ENCODE measurements around the gene ESYT2. TPM values are rescaled to one million over a fixed set of nuclear protein-coding genes. Genes with fewer than 3 reads are reported as not detected.
A peak's percentile ranks its signal among the peaks of the same experiment; 100 is the strongest.

Gene ESYT2
- total RNA-seq, 2 donors from 2014 or later: 60.0 to 75.9 TPM

DNA sequence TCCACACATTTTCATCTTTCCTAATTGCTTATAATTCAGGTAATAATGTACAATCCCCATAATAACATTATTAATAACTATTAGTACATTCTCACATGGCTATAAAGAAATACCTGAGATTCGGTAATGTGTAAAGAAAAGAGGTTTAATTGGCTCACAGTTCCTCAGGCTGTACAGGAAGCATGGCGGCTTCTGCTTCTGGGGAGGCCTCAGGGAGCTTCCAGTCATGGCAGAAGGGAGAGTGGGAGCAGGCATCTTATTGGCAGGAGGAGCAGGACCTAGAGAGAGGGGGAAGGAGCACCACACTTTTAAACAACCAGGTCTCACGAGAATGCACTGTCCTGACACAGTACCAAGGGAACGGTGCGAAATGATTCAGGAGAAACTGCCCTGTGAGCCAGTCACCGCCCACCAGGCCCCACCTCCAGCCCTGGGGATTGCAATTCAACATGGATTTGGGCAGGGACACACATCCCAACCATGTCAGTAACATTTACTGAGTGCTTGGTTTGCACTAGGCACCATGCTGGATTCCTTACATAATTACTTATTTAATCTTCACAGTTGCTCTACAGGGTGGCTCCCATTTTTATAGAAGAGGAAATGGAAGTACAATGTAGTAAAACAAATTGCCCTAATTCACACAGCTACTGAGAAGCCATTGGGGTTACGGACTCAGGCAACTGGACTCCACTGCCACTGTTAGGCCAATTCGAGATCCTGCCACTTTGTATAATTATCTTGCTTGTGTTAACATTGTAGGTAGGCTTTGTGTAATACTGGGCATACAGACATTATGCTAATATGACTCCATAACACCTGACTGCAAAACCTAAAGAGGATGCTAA lies 8.7 kb upstream of the ESYT2 start:
- Histone ChIP-seq H3K36me3 (no peaks in the 10 kb centered on the region), H3K4me1 (no peaks in the 10 kb centered on the region), H3K9me3 (no peaks in the 10 kb centered on the region), H3K27me3 (no peaks in the 10 kb centered on the region), H3K4me3 (no peak overlapping the region), H3K27ac (no peak overlapping the region)
- no peak for TF ChIP-seq CTCF (IDR thresholded peaks at IDR 0.05)
- DNase-seq (ENCODE audit: low spot score): no peak

DNA sequence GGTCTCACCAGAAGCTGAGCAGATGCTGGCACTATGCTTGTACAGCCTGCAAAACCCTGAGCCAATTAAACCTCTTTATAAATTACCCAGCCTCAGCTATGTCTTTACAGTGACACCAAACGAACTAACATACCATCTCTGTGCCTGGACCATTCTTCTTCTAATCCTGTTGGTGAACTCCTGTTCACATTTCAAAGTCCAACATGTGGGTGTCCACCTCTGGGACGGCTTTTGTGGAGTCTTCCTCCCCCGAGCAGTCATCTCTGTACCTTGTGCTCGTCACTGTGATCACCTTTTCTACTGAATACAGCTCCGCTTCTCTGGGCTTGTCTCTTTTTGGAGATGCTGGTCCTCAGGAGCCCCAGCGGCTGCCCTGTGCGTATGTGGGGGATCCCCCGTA lies 7.4 kb upstream of the ESYT2 start:
- Histone ChIP-seq H3K27me3 (no peaks in the 10 kb centered on the region), H3K36me3 (no peaks in the 10 kb centered on the region), H3K4me3 (no peak overlapping the region), H3K4me1 (no peaks in the 10 kb centered on the region), H3K9me3 (no peaks in the 10 kb centered on the region), H3K27ac (no peak overlapping the region)
- DNase-seq (ENCODE audit: low spot score): no peak
- TF ChIP-seq CTCF (IDR thresholded peaks at IDR 0.05): no peak

DNA sequence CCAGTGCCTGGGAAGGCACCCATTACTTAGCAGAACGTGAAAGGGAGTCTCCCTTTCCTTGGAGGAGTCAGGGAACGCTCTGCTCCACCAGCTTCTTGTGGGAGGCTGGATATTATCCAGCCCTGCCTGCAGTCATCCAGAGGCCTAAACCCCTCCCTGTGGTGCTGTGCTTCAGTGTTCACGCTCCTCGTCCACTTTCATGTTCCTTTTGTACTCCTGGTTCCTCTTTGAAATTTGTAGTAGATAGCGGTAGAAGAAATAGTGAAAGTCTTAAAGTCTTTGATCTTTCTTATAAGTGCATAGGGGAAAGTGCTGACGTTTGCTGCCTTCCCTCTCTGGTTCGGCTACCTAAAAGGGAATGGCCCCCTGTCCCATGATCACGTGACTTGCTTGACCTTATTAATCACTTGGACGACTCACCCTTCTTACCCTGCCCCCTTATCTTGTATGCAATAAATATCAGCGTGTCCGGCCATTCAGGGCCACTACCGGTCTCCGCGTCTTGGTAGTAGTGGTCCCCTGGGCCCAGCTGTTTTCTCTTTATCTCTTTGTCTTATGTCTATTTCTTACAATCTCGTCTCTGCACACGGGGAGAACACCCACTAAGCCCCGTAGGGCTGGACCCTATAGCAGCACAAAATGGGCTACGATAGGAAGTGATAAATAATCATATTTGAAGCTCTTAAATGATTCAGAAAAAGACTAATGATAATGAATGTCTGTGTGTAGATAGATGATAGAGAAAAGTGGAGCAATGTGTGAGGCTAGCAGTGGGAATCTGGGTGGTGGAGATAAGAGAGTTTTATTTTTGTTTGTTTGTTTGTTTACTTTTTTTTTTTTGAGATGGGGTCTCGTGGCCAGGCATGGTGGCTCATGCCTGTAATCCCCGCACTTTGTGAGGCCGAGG lies 5.8 kb upstream of the ESYT2 start:
- DNase-seq (ENCODE audit: low spot score): no peak
- H3K4me3 ChIP-seq: no peak overlapping the region
- H3K9me3 ChIP-seq: no peaks in the 10 kb centered on the region
- no peak for TF ChIP-seq CTCF (IDR thresholded peaks at IDR 0.05)
- H3K27me3 ChIP-seq: no peaks in the 10 kb centered on the region
- H3K4me1 ChIP-seq: peaks cover 0 to 8% of the 10 kb centered on the region in 2 donors
- no peaks in the 10 kb centered on the region for H3K36me3 ChIP-seq
- H3K27ac ChIP-seq: peak overlapping the region in 1 of 2 donors; percentile 31

DNA sequence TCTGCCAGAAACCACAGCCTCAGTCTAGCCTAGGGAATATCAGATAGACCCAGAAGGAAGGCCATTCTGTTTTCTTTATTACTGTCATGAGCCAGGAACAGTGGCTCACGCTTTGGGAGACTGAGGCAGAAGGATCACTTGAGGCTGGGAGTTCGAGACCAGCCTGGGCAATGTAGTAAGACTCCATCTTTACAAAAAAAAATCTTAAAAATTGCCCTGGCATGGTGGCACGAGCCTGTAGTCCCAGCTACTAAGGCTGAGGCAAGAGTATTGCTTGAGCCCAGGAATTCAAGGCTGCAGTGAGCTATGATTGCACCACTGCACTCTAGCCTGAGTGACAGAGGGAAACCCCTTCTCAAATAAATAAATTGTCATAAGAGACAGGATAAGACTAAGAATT lies 3.7 kb upstream of the ESYT2 start:
- H3K9me3 ChIP-seq: no peaks in the 10 kb centered on the region
- no peaks in the 10 kb centered on the region for H3K27me3 ChIP-seq
- no peak for DNase-seq (ENCODE audit: low spot score)
- no peak for TF ChIP-seq CTCF (IDR thresholded peaks at IDR 0.05)
- H3K27ac ChIP-seq: no peak overlapping the region
- no peak overlapping the region for H3K4me3 ChIP-seq
- H3K4me1 ChIP-seq: peaks cover 0 to 9% of the 10 kb centered on the region in 2 donors
- no peaks in the 10 kb centered on the region for H3K36me3 ChIP-seq

DNA sequence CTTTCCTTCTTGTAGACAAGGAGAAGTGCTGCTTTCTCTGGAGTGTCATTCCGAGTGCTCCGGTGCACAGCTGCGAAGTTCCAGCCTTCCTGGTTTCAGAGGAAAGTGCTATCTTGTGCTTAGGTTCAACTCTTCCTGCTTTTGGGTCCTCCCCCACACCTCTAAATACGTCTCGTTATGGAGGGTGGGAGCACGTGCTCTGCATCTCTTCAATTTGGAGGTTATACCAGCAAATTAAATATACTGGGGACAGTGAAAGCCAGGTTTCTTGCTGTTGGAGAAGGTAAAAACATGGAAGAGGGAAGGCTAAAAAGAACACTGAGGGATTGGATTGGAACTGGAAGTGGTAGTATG lies 2.4 kb upstream of the ESYT2 start:
- no peak for DNase-seq (ENCODE audit: low spot score)
- Histone ChIP-seq H3K27ac (no peak overlapping the region), H3K36me3 (no peaks in the 10 kb centered on the region), H3K27me3 (no peaks in the 10 kb centered on the region), H3K9me3 (no peaks in the 10 kb centered on the region), H3K4me3 (no peak overlapping the region), H3K4me1 (peaks cover 0 to 15% of the 10 kb centered on the region in 2 donors)
- no peak for TF ChIP-seq CTCF (IDR thresholded peaks at IDR 0.05)

Measured in right atrium auricular region (tissue), 2 donors.